Activated B cell treated with CpG ODN at 0.5 μM for 24 hours (primary cell): ENCODE measurements around the gene GH1. TPM values are rescaled to one million over a fixed set of nuclear protein-coding genes. Genes with fewer than 3 reads are reported as not detected.
"Not testable (repeated sequence)": the region's sequence is repeated elsewhere in the genome, so short reads cannot be mapped to it uniquely, and the experiment has no call there.

Source experiments
- ATAC-seq: fragments of 200-7000 bp; cut with Tn5 transposase; one replicate; pipeline ENCODE4 v1.10.0; 2021; ENCODE audit warnings: low read depth, mild to moderate bottlenecking, moderate library complexity
- CTCF ChIA-PET: fragments of 350-600 bp; sonication (Branson Sonifier 250); formaldehyde crosslinking; loops from one replicate; lab custom pipeline; 2021; ENCODE audit warnings: antibody characterized with exemption; lab: Charles Lee
- POLR2A ChIA-PET: fragments of 350-600 bp; sonication (Branson Sonifier 250); formaldehyde crosslinking; loops from one replicate; lab custom pipeline; 2021; ENCODE audit warnings: antibody characterized with exemption; lab: Charles Lee
- DNase-seq: peaks from one replicate; pipeline ENCODE4 v3.0.0; 2022
- H3K27ac Mint-ChIP-seq: one replicate; pipeline ENCODE4 v1.8.0; 2020; ENCODE audit warnings: mixed read lengths
- H3K27me3 Mint-ChIP-seq: one replicate; pipeline ENCODE4 v1.8.0; 2021; ENCODE audit warnings: mixed read lengths
- H3K36me3 Mint-ChIP-seq: one replicate; pipeline ENCODE4 v1.8.0; 2021; ENCODE audit warnings: low read depth, mixed read lengths
- H3K4me1 Mint-ChIP-seq: one replicate; pipeline ENCODE4 v1.8.0; 2021; ENCODE audit warnings: mixed read lengths
- H3K4me3 Mint-ChIP-seq: one replicate; pipeline ENCODE4 v1.8.0; 2020; ENCODE audit warnings: mild to moderate bottlenecking, mixed read lengths
- H3K9me3 Mint-ChIP-seq: one replicate; pipeline ENCODE4 v1.8.0; 2020; ENCODE audit warnings: mixed read lengths
- CTCF ChIP-seq: fragments of 200-600 bp; IDR thresholded peaks from one replicate; pipeline ENCODE4 v1.8.0; 2022; ENCODE audit warnings: antibody characterized with exemption, mild to moderate bottlenecking
- intact Hi-C: fragments of 100-400 bp; cut with micrococcal nuclease; formaldehyde crosslinking; loops from one replicate; pipeline ENCODE4 v1.15.1; 2024
- total RNA-seq: library from RNA; stranded (reverse); gene quantifications from 2 replicates; pipeline ENCODE4 v1.2.3, GENCODE V29; 2022

The GH1 gene
- total RNA-seq, 1 donor from 2014 or later: not detected

GRCh38 chr17:63919311-63919723 is 678 bp upstream of the GH1 start:
- Mint-ChIP-seq H3K4me3 (peak overlapping the region; percentile 77), H3K36me3 (no peaks in the 10 kb centered on the region), H3K27me3 (no peaks in the 10 kb centered on the region), H3K27ac (peak overlapping the region; percentile 75), H3K9me3 (no peaks in the 10 kb centered on the region), H3K4me1 (peaks cover 85% of the 10 kb centered on the region)
- POLR2A ChIA-PET: interaction anchor here (0.6 to 19.1 kb wide), 22 partner anchors 11 to 226 kb away, joined by 3 to 837 read pairs (median 7); partner anchors contain the start of genes CD79B, ERN1, ICAM2 and PRR29
- CTCF ChIA-PET: interaction anchor here (0.6 to 12.3 kb wide), 20 partner anchors 8 to 213 kb away, joined by 3 to 321 read pairs (median 8); partner anchors contain the start of genes CD79B, CSHL1, ERN1 and ICAM2
- peak; percentile 65 for DNase-seq
- ATAC-seq: peak; percentile 49
- intact Hi-C loops: loop anchor here (1.0 kb wide), 6 partner anchors 13 to 106 kb away; partner anchors contain the start of genes CD79B and ICAM2
- no peak for TF ChIP-seq CTCF

GRCh38 chr17:63918305-63918704 is 334 bp downstream of the GH1 start:
- no peak for DNase-seq
- no peak for TF ChIP-seq CTCF
- intact Hi-C loops: no loop called here
- CTCF ChIA-PET: interaction anchor here (1.0 to 12.3 kb wide), 11 partner anchors 13 to 214 kb away, joined by 4 to 321 read pairs (median 46); partner anchors contain the start of genes CD79B, ERN1 and ICAM2
- no peak for ATAC-seq
- H3K36me3 Mint-ChIP-seq: no peaks in the 10 kb centered on the region
- no peaks in the 10 kb centered on the region for H3K27me3 Mint-ChIP-seq
- no peak overlapping the region for H3K27ac Mint-ChIP-seq
- peaks cover 87% of the 10 kb centered on the region for H3K4me1 Mint-ChIP-seq
- H3K9me3 Mint-ChIP-seq: no peaks in the 10 kb centered on the region
- POLR2A ChIA-PET: interaction anchor here (1.3 to 19.1 kb wide), 8 partner anchors 12 to 108 kb away, joined by 3 to 837 read pairs (median 28); partner anchors contain the start of genes CD79B and ICAM2
- no peak overlapping the region for H3K4me3 Mint-ChIP-seq

GRCh38 chr17:63917646-63918045 is 993 bp downstream of the GH1 start:
- Mint-ChIP-seq H3K36me3 (no peaks in the 10 kb centered on the region), H3K27me3 (no peaks in the 10 kb centered on the region)
- POLR2A ChIA-PET: interaction anchor here (1.3 to 19.1 kb wide), 5 partner anchors 13 to 74 kb away, joined by 3 to 837 read pairs (median 33); partner anchors contain the start of gene CD79B

GRCh38 chr17:63917206-63917605 is 1.4 kb downstream of the GH1 start:
- H3K27me3 Mint-ChIP-seq, DNase-seq, H3K36me3 Mint-ChIP-seq, H3K27ac Mint-ChIP-seq, intact Hi-C loops, ATAC-seq, H3K9me3 Mint-ChIP-seq, H3K4me3 Mint-ChIP-seq: not testable (repeated sequence)
- ChIA-PET CTCF (interaction anchor here (4.2 to 12.3 kb wide), 5 partner anchors 15 to 215 kb away, joined by 46 to 321 read pairs (median 116); partner anchors contain the start of genes CD79B and ERN1), POLR2A (interaction anchor here (1.3 to 19.1 kb wide), 4 partner anchors 13 to 73 kb away, joined by 3 to 837 read pairs (median 140); partner anchors contain the start of gene CD79B)
- H3K4me1 Mint-ChIP-seq: peaks cover 86% of the 10 kb centered on the region

More at GRCh38 chr17:63917646-63918045, 993 bp downstream of the GH1 start:
- intact Hi-C loops: no loop called here
- Mint-ChIP-seq H3K9me3 (no peaks in the 10 kb centered on the region), H3K4me3 (no peak overlapping the region), H3K4me1 (peaks cover 86% of the 10 kb centered on the region), H3K27ac (no peak overlapping the region)
- ATAC-seq (no peak), DNase-seq (no peak)
- CTCF ChIA-PET: interaction anchor here (4.2 to 12.3 kb wide), 6 partner anchors 14 to 215 kb away, joined by 46 to 321 read pairs (median 116); partner anchors contain the start of genes CD79B and ERN1
- no peak for TF ChIP-seq CTCF

- Mint-ChIP-seq H3K36me3 (no peaks in the 10 kb centered on the region), H3K27me3 (no peaks in the 10 kb centered on the region), H3K27ac (peak overlapping the region; percentile 68), H3K9me3 (no peaks in the 10 kb centered on the region), H3K4me3 (peak overlapping the region; percentile 67), H3K4me1 (peaks cover 87% of the 10 kb centered on the region)
- POLR2A ChIA-PET: interaction anchor here (0.8 to 12.9 kb wide), 7 partner anchors 14 to 229 kb away, joined by 3 to 272 read pairs (median 9); partner anchors contain the start of gene CD79B
- CTCF ChIA-PET: interaction anchor here (0.8 to 12.3 kb wide), 6 partner anchors 12 to 216 kb away, joined by 3 to 321 read pairs (median 109); partner anchors contain the start of genes ERN1 and ICAM2
- ATAC-seq (no peak), DNase-seq (no peak)
- TF ChIP-seq CTCF: no peak
- intact Hi-C loops: no loop called here
Measured at GRCh38 chr17:63916566-63917185, 2.0 kb downstream of the GH1 start.

- H3K36me3 Mint-ChIP-seq, intact Hi-C loops, H3K27me3 Mint-ChIP-seq, H3K9me3 Mint-ChIP-seq: not testable (repeated sequence)
- peak overlapping the region; percentile 68 for H3K27ac Mint-ChIP-seq
- peaks cover 84% of the 10 kb centered on the region for H3K4me1 Mint-ChIP-seq
- POLR2A ChIA-PET: interaction anchor here (0.8 to 12.9 kb wide), 10 partner anchors 8 to 230 kb away, joined by 3 to 272 read pairs (median 8); partner anchors contain the start of genes CD79B and ICAM2
- peak; percentile 56 for ATAC-seq
- peak overlapping the region; percentile 67 for H3K4me3 Mint-ChIP-seq
- peak; percentile 49 for DNase-seq
- CTCF ChIA-PET: interaction anchor here (1.1 to 12.3 kb wide), 9 partner anchors 9 to 217 kb away, joined by 3 to 321 read pairs (median 11); partner anchors contain the start of genes CD79B, ERN1 and ICAM2
Measured at GRCh38 chr17:63915753-63916152, 2.9 kb downstream of the GH1 start.
